A549 treated with GW870086 at 1 μM for 4 hours (cell line): Measurements from ENCODE around the gene MT1X. TPM values are rescaled to one million over a fixed set of nuclear protein-coding genes. Genes with fewer than 3 reads are reported as not detected.

ENCODE experiments used
- total RNA-seq: library from RNA; stranded (reverse); fragments of 200-300 nt; extraction: Qiagen RNA extraction; gene quantifications from 5 replicates; pipeline ENCODE4 v1.2.3, GENCODE V29; 2022; ENCODE audit warnings: low read depth

MT1X gene
- 449 to 807 TPM (median 553 TPM) in 5 replicates for total RNA-seq

DNA sequence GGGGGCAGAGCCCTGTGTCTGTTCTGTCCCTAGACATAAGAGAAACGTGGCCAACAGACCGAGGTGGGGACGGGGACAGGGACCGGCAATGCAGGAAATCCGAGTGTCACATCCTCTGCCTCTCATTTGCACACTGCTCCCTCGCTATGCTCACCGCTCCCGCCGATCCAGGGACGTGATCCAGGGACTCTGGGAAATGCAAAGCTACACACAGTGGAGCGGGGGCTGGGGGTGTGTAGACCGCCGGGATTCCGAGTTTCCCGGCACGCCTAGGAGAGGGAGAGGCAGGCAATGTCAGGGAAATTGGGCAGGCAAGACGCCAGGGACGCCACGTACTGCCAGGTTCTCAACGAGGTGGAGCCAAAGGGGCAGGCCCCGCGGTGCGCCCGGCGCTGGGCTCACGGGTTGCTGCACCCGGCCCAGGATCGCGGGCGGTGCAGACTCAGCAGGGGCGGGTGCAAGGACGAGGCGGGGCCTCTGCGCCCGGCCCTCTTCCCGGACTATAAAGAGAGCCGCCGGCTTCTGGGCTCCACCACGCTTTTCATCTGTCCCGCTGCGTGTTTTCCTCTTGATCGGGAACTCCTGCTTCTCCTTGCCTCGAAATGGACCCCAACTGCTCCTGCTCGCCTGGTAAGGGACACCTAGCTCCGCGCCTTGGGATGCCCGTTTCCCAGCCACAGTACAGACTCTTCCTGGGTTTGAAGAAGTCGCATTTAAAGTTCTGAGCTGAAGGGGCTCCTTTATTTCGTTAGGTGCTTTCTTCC, at the start of gene MT1X:
Gene MT1X (plus strand): TSS at position 532 of the 764 bp plus-strand sequence. CDS start 71 bp downstream, at position 603.

DNA sequence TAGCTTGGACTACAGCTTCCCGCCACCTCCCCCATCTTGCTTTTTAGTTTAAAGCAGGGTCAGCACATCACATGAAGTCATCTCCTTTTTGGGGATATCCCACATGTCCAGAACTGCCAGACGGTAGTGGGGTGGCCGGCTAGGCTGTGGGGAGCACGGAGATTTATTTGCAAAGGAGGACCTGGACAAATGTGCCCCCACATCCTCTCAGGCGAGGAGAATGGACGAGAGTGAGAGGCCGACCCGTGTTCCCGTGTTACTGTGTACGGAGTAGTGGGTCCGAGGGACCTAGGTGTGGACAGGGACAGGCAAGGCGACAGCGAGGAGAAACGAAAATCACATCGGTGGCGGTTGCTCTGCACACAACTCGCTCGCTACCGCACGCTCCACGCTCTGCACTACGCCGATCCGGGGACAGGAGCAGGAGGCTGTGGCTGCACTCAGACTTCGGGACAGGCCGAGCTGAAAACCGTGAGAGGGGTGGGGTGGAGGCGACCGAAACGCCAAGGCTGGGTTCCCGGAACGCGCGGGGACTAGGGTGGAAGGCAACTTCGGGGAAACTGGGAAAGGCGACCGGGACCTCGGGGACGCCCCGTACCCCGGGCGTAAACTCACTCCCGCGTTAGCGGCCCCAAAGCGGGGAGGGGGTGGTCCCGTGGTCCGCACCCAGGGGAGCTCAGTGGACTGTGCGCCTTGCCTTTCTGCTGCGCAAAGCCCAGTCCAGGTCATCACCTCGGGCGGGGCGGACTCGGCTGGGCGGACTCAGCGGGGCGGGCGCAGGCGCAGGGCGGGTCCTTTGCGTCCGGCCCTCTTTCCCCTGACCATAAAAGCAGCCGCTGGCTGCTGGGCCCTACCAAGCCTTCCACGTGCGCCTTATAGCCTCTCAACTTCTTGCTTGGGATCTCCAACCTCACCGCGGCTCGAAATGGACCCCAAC, 44.2 kb upstream of the MT1X start, which contains the start of gene MT1A:
Gene MT1A (plus strand): TSS at position 853 of the 937 bp plus-strand sequence. CDS start 73 bp downstream, at position 926.

DNA sequence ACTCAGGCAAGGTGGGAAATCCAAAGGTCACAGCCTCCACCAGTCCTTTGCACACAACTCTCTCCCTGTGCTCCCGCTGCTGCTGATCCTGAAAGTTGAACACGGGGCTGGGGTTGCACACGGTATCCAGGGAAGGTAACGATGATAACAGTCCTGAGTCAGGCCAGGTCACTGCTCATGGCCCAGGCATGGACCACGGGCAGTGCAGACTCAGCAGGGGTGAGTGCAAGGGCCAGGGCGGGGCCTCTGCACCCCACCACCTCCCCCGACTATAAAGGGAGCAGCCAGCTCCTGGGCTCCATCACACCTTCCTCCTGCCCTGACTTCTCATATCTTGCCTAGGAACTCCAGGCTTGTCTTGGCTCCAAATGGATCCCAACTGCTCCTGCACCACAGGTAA, 30.7 kb upstream of the MT1X start, which contains the start of gene MT1B:
Gene MT1B (plus strand): TSS at position 301 of the 400 bp plus-strand sequence. CDS start 68 bp downstream, at position 369.

DNA sequence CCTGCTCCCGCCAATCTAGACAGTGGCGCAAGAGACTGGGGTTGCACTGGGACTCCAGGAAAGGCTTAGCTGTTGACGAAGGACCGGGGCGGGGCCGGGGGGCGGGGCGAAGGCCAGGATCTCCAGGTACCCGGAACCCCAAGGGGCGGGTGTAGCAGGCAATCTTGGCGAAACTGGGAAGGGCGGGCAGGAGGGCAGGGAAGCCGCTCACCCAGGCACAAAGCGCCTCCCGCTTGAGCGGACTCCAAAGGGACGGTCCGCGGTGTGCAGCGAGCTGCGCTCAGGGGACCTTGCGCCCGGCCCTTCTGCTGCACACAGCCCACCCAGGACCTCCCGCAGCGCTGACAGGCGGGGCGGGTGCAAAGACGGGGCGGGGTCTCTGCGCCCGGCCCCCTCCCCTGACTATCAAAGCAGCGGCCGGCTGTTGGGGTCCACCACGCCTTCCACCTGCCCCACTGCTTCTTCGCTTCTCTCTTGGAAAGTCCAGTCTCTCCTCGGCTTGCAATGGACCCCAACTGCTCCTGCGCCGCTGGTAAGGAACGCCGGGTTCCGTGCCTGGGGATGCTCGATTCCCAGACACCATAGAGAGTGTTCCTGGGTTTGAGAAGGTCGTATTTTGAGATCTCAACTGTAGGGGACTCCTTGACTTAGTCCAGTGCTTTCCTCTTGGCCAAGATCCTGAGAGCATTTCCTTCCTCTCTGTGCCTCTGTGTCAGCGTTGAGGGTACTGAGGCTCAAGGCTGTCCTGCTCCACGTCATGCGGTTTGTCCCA, 24.5 kb upstream of the MT1X start, which contains the start of gene MT1F:
Gene MT1F (plus strand): TSS at position 405 of the 772 bp plus-strand sequence. CDS start 100 bp downstream, at position 505.

DNA sequence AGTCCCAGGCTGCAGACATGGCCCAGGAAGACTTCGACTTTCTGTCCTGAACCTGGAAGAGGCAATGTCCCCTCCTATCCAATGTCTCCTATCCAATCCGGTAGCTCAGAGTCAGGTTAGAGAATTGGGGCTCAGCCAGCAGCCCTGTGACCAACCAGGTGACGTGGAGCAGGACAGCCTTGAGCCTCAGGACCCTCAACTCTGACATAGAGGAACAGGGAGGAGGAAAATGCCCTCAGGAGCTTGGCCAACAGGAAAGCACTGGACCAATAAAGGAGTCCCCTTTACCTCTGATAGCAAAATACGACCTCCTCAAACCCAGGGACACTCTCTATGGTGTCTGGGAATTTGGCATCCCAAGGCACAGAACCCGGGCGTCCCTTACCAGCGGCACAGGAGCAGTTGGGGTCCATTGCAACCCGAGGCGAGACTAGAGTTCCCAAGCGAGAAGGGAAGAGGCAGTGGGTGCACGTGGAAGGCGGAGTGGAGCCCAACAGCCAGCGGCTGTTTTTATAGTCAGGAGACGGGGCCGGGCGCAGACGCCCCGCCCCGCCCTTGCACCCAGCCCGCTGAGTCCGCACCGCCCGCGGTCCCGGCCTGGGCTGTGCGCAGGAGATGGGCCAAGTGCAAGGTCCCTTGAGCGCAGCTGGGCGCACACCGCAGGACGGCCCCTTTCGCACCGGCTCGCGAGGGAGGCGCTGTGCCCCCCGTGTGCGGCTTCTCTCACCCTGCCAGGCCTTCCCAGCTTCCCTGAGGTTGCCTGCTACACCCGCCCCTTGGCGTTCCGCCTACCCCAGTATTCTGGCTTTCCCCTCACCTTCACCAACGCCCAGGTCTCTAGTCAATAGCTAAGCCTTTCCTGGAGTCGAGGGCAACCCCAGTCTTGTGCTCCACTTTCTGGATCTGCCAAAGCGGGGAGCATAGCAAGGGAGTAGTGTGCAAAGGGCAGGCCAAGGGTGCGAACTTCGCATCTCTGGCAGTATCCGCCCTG, 14.4 kb upstream of the MT1X start, which contains the start of gene MT1G:
Gene MT1G (minus strand): TSS at position 485 of the 991 bp plus-strand sequence. CDS start 72 bp downstream, at position 413.

DNA sequence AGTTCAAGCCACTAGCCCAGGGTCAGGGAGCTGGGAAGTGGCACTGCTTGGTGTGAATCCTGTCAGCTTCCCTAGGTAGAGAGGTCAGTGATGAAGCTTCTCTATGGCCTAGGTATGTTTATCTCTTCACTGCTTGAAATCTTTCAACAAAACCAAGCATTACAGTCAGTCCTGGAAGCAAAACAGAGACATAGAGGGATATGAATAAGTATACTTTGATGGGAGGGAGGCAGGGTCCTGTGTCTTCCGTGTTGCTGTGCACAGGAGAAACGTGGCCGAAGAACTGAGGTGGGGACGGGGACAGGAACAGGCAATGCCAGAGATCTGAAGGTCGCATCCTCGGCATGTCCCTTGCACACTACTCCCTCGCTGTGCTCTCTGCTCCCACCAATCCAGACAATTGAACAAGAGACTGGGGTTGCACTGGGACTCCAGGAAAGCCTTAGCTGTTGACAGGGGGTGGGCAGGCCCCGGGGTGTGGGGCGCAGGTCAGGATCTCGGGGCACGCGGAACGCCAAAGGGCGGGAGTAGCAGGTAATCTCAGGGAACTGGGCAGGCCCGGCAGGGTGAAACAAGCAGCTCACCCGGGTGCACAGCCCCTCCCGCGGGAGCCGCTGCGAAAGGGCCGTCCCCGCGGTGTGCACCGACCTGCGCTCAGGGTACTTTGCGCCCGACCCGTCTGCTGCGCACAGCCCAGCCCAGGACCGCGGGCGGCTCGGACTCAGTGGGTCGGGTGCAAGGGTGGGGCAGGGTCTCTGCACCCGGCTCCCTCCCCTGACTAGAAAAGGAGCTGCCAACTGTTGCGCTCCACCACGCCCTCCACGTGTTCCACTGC, 13.0 kb upstream of the MT1X start, which contains the start of gene MT1H:
Gene MT1H (plus strand): TSS at position 810 of the 835 bp plus-strand sequence. CDS start 71 bp downstream, outside the sequence.

DNA sequence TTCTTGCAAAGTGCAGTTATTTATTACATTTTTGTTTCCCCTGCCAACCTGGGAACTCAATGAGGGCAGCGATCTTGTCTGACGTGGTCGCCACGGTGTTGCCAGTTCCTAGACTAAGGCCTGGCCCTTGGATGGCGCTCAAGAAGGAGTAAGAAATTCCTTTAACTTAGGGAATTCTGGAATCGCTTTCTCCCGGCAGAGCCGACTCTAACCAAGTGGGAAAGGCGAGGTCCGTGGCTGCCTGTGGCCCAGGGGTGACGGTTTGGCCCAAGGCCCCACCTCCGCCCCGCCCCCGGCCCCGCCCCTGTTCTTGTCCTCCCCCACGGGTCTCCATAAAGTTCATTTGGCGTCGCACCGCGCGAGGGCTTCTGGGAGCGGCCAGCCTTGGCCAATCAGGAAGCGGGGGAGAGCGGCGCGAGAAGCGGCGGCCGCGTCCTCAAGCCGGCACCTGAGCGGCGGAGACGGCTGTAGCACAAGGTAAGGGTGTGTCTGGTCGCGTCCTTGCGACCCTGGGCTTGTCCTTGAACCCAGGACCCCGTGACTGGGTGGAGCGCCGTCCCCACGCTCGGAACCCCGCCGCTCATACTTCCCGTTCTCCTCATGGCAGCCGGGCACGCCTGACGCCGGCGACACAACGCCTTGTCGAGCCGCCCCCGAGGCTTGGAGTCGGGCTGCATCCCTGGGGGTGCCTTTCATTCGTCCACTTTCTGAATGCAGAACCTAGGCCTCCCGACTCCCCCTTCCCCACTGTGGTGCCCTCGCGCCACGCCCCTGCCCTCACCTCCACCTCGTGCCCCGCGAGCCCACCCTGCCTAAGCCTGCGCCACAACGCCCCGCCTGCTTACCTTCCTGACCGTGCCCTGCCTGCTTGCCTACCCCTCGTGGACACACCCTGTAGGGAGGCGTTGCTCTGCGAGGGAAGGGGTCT, 47.7 kb downstream of the MT1X start, which contains the start of gene NUP93:
Gene NUP93 (plus strand): TSS at position 395 of the 928 bp plus-strand sequence. CDS start 18,119 bp downstream, outside the sequence.

Other genes starting within 250 kb of the MT1X start
- 105 to 126 TPM (median 122 TPM) in 5 replicates for gene NUDT21, start 231.1 kb upstream of the MT1X start, total RNA-seq
- gene OGFOD1, start 230.9 kb upstream of the MT1X start, total RNA-seq, result 65.9 to 95.4 TPM (median 79.4 TPM) in 5 replicates
- 16.7 to 22.5 TPM (median 18.9 TPM) in 5 replicates for gene BBS2, start 162.4 kb upstream of the MT1X start, total RNA-seq
- gene MT4, start 117.4 kb upstream of the MT1X start, total RNA-seq, result not detected in 5 replicates
- gene MT3, start 92.9 kb upstream of the MT1X start, total RNA-seq, result 0.31 TPM in 1 of 5 replicates, not detected in the others
- 1,633 to 2,275 TPM (median 1,837 TPM) in 5 replicates for gene MT2A, start 73.9 kb upstream of the MT1X start, total RNA-seq
- gene MT1E, start 56.7 kb upstream of the MT1X start, total RNA-seq, result 0.69 TPM in 1 of 5 replicates, not detected in the others
- gene MT1M, start 49.8 kb upstream of the MT1X start, total RNA-seq, result not detected in 5 replicates
- gene MT1A, start 43.8 kb upstream of the MT1X start, total RNA-seq, result 18.1 to 25.3 TPM (median 21.5 TPM) in 5 replicates
- gene MT1B, start 30.6 kb upstream of the MT1X start, total RNA-seq, result 0.52 TPM in 2 of 5 replicates, not detected in the others
- gene MT1F, start 24.5 kb upstream of the MT1X start, total RNA-seq, result 15.9 to 26.2 TPM (median 18.6 TPM) in 5 replicates
- gene MT1G, start 14.4 kb upstream of the MT1X start, total RNA-seq, result not detected in 5 replicates
- gene MT1H, start 12.7 kb upstream of the MT1X start, total RNA-seq, result not detected in 5 replicates
- gene NUP93, start 47.7 kb downstream of the MT1X start, total RNA-seq, result 89.1 to 104 TPM (median 98.0 TPM) in 5 replicates
- not detected in 5 replicates for gene SLC12A3, start 182.7 kb downstream of the MT1X start, total RNA-seq
- 87.0 to 101 TPM (median 91.4 TPM) in 5 replicates for gene HERPUD1, start 249.7 kb downstream of the MT1X start, total RNA-seq